Amniotic epithelial cell (primary cell): ENCODE data around the gene KCNK4.
A peak's percentile ranks its signal among the peaks of the same experiment; 100 is the strongest.

Experiments
- DNase-seq: peaks from one replicate; pipeline ENCODE4 v3.0.0-alpha.2; 2010; ENCODE audit warnings: low read depth

KCNK4 gene

DNA sequence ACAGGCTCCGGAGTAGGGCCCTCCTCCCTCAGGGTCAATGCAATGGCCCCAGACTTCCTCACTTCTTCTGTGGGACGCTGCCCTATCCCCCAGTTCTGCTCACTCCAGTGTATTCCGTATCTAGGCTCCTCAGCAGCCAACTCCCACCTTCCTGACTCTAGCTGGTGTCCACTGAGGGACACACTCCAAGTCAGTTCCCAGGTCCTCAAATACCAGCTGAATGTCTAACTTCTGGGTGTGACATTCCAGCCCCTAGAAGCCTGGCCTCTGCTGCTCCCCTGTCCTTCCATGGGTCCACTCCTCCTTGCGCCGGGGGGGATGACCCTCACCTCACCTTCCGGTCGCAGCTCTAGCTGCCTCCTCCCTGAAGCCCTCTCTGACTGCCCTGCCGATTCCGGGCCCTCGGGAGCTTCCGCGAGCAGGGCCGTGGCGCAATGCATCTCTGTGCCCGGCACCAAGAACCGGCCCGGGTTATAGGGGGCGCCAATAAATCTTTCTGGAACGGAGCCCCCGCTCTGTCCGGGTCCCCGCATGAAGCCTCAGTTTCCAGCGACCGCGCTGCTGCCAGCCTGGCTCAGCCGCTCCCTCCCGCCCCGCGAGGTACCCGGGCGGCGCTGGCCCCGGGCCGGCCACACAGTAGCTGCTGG is 22.1 kb upstream of the KCNK4 start:
- peak; percentile 54 for DNase-seq

DNA sequence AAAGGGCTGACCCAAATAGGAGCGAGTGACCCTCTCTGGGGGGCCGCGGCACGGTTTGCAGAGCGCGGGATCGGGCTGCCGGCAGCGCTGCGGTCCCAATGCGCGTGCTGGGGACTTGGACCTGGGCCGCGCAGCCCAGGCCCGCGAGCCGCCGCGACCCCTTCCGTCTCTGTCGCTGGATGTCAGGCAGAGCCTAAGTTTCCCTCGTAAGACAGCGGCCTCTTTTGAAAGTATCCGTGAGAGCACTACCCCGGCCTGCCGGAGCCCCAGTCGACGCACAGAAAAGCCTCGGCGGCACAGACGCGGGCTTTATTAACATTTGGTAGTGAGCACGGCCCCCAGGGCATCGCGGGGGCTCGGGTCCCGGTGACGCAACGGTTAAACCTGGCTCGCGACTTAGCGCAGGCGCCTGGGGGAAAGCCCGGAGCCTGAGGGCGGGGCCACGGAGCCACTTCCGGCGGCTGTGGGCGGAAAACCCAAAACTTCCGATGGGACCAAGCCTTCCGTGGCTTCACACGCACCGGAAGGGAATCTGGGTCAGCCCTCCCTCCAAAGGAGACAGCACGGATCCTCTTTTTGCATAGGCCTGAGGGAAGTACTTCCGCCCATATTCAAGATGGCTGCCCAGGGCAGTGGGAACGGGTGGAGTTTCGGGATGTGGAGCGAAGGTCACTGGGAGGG is 21.4 kb upstream of the KCNK4 start:
- peak; percentile 100 for DNase-seq

DNA sequence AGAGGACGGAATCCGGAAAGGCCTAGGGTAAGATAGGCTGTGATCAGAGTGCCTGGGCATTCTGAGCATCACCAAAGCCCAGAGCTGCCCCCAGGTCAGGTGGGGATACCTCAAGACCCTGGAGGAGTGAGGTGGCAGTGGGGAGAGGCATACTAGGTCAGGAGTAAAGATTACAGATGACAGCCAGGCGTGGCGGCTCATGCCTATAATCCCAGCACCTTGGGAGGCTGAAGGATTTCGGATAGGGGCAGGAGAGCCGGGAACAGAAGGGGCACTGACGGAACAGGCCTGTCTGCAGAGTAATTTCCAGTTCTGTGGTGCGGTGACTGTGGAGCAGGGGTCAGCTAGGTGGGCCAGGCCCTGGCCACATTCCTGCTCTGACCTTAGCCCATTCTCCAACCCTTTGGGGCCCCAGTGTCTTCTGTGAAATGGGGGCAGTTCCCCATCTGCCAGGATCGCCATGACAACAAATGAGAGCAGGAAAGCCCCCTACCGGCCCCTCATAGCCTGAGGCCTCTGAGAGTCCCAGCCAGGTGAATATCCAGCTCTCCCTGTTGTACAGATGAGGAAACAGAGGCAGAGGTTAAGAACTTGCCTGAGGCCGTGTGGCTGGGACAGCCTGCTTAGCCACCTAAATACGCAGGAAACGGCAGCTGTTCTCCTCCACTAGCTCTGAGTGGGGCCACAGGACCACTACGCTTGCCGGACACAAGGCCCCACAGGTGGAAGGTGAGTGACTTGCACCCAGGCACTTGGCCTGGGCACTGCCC is 15.9 kb upstream of the KCNK4 start:
- DNase-seq = no peak

DNA sequence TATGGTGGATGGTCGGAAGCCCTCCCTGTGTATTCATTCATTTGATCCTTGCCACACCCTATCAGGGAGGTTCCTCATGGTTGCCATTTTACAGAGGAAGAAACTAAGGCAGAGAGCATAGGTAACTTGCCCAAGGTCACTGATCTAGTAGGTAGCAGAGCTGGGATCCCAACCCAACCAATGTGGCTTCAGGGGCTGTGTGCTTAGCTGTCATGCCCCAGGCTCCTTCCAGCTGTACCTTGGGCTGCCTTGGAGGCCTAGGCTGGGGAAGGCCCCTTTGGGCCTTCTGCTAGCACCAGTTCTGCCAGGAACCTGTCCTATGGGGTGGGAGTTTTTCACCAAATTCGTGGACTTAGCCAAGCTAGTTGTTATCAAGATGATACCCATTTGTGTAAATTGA is 15.3 kb upstream of the KCNK4 start:
- DNase-seq = no peak

DNA sequence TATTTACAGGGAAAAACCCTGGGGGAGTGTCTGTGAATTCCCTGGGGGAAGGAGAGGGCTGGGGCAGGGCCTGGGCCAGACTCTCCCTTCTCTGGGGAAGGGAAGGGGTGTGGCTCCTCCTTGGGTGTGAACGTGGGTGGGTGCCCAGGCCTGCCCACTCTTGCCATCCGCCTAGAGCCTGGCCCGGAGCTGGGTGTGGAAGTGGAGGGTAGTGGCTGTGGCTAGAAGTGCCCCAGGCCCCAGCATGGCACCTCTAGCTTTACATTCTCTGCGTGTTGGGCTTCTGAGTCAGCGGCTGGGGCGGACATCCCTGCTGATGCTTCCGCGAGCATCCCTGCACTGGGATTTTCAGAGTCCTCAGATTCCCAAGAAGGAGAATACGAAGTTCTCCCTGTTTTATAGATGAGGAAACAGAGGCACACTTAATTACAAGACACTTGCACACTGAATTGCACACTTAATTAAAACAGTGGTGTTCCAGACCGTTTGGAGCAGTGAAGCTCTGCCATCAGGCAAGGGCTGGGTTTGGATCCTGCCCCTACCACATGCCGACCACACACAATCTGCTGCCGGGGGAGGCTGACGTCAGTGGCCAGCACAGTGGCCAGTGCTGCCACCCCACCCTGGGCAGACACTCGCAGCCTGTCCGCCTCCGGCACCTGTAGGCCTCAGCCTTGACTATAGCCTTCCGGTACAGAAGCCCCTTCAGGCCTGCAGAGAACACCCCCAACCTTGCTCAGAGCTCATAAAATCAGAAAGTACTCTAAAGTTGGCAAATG is 14.3 kb upstream of the KCNK4 start:
- peak; percentile 47 for DNase-seq

- DNase-seq = no peak
These were observed 12.4 kb upstream of the KCNK4 start for GRCh38 chr11:64278576-64279190.

DNA sequence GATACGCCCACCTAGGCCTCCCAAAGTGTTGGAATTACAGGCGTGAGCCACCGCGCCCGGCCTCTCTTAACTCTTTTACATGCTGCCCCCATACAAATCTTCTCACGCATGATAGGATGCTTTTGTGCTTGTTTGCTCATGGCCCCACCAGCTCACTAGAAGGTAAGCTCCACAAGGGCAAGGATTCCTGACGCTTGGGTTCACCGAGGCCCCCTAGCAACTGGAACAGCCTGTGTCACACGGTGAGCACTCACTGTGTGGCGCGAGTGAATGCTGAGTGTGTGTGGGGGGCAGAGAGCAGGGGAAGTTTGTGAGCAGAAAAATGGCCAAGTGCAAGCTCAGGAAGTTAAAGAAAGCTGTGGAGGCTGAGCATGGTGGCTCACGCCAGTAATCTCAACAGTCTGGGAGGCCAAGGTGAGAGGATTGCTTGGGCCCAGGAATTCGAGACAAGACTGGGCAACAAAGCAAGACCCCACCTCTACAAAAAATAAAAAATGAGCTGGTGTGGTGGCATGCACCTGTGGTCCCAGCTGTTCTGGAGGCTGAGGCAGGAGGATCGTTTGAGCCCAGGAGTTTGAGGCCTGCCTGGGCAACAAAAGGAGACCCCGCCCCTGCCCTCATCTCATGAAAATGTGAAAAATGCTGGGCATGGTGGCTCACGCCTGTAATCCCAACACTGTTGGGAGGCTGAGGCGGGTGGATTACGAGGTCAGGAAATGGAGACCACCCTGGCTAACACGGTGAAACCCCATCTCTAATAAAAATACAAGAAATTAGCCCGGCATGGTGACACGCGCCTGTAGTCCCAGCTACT is 8.9 kb upstream of the KCNK4 start:
- DNase-seq = no peak

- DNase-seq = no peak
These were observed 8.0 kb upstream of the KCNK4 start for GRCh38 chr11:64283092-64283491.

DNA sequence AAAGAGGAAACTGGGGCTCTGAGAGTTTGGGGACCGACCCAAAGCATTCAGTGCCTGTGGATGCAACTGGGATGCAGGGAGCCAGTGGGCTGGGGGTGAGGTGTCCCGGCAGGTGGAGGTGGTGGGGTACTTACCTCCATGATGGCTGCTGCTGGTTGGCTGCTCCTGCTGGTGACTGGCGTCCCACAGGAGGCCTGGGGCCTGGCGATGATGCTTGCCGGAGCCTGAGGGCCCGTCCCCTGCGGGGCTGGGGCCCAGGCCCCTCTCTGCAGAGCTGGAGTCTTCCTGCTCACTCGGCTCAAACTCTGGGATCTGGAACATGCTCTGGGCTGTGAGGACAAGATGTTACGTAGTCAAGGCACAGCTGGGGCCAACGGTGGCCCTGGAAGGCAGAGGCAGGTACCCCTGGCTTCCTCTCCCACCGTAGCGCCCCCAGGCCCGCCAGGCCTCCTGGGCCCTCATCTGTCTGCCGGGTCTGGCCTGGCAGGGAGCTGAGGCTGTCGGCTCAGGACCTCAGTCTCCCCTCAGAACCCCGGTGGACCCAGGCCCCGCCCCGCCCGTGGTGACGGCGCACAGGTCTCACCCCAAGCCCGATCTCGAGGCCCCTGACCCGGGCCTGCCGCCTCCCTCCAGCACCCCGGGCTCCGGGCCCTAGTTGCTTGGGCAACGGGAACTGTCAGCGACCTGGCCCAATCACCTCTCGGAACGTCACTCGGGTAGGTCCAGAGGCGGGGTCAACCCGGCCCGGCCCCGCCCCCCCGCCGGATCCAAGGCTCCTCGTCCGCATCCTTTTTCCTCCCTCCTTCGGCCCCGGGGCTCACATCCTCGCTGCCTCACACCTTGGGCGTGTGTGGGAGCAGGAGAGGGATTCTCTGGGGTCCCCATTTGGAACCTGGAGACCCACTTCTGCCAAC is 6.8 kb upstream of the KCNK4 start, which contains the start of gene BAD:
BAD (minus strand) TSS at position 618 of the 914 bp plus-strand sequence; CDS start at position 321, 297 bp downstream.
- DNase-seq = peak; percentile 84

GRCh38 chr11:64284962-64285884 is 5.9 kb upstream of the KCNK4 start, which contains the start of gene GPR137:
TSS of gene GPR137 (plus strand) at chr11:64285848. CDS start at chr11:64286525, 677 bp downstream.
- peak; percentile 53 for DNase-seq

GRCh38 chr11:64285885-64286800 is 5.0 kb upstream of the KCNK4 start:
- no peak for DNase-seq

- no peak for DNase-seq
These were observed 4.3 kb upstream of the KCNK4 start for GRCh38 chr11:64286801-64287159.

GRCh38 chr11:64287676-64288352 is 3.3 kb upstream of the KCNK4 start:
- DNase-seq = no peak

DNA sequence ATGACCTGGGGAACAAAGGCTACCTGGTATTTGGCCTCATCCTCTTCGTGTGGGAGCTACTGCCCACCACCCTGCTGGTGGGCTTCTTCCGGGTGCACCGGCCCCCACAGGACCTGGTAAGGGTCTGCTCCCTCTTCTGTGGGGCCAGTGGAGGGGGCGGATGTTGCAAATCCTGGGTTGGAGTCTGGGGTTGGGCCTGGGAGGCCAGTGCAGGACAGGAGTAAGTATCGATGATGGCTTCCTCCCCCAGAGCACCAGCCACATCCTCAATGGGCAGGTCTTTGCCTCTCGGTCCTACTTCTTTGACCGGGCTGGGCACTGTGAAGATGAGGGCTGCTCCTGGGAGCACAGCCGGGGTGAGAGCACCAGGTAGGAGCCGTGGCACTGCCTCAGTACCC is 2.8 kb upstream of the KCNK4 start:
- DNase-seq = no peak

DNA sequence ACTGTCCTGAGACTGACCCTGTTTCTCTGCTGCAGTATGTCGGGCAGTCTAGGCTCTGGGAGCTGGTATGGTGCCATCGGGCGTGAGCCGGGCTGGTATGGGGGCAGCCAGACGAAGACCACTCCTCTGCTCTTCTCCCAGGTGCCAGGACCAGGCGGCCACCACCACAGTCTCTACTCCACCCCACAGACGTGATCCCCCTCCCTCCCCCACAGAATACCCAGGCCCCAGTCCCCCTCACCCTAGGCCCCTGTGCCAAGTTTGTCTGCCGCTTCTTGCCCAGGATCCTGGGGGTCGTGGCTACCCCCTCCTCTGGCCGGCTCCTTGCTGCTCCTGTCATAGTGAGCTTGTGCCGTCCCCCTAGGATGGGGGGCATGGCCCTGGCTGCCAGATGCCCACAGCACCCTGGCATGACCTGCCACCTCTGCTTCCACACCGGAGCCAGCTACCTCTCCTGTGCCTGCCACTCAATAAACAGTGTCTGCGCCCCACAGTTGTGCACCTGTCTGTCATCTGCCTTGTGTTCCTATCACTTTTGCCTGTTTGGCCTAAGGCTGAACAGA is 2.0 kb upstream of the KCNK4 start:
- DNase-seq = no peak
